ENCODE measurements around the gene AK8. TPM values are rescaled to one million over a fixed set of nuclear protein-coding genes. Genes with fewer than 3 reads are reported as not detected.

The AK8 gene
- polyA plus RNA-seq, 1 of the 3 experiments (the other 2 are of a cell fraction) = 0.77 TPM

- 97% methylated on average over 4 of the region's 4 CpGs for WGBS (ENCODE audit: low lambda C conversion rate)
These were observed 34.0 kb upstream of the AK8 start for GRCh38 chr9:132912131-132912530.

More at GRCh38 chr9:132912131-132912530, 34.0 kb upstream of the AK8 start:
- no peak overlapping the region for H3K4me2 ChIP-seq
- no peaks in the 10 kb centered on the region for H3K9me3 ChIP-seq
- no peaks in the 10 kb centered on the region for H3K79me2 ChIP-seq (ENCODE audit: insufficient read depth)
- H3K27ac ChIP-seq (ENCODE audit: low read depth in 2 of 2, low read length in 1 of 2) = no peak overlapping the region
- H3K36me3 ChIP-seq (replicated peaks in 1 of 2; ENCODE audit: control insufficient read depth in 1 of 2, insufficient read depth in 2 of 2, low read length in 1 of 2) = peaks cover 51% of the 10 kb centered on the region in 2 experiments
- no peaks in the 10 kb centered on the region for H3K9me2 ChIP-seq
- no peak overlapping the region for H3K9ac ChIP-seq
- H4K20me1 ChIP-seq (ENCODE audit: insufficient read depth) = no peaks in the 10 kb centered on the region
- no peak overlapping the region for H3K4me3 ChIP-seq (ENCODE audit: low read depth in 2 of 2, low read length in 1 of 2)
- H3K4me1 ChIP-seq (ENCODE audit: control insufficient read depth in 1 of 2, insufficient read depth in 2 of 2, low read depth in 1 of 2, low read length in 1 of 2) = no peaks in the 10 kb centered on the region
- CTCF ChIA-PET = interaction anchor here (10.7 kb wide), 1 partner anchor 9 kb away, joined by 85 read pairs; no protein-coding TSS in a partner anchor
- POLR2A ChIA-PET = no interaction called here
- no peak for DNase-seq
- H3F3A ChIP-seq (replicated peaks; ENCODE audit: insufficient read depth) = no peaks in the 10 kb centered on the region
- H3K27me3 ChIP-seq (ENCODE audit: insufficient read depth) = no peaks in the 10 kb centered on the region
- TF ChIP-seq USF2 (IDR thresholded peaks at IDR 0.05; ENCODE audit: borderline replicate concordance, low read depth, low read length) (no peak), SIN3A (IDR thresholded peaks at IDR 0.05; ENCODE audit: borderline replicate concordance, low read depth, low read length) (no peak), CHD2 (IDR thresholded peaks at IDR 0.05; ENCODE audit: low read length, partially characterized antibody) (no peak), EP300 (IDR thresholded peaks at IDR 0.05; ENCODE audit: borderline replicate concordance in 1 of 2, low read depth in 1 of 2, low read length in 1 of 2) (no peak), TAF1 (IDR thresholded peaks at IDR 0.05; ENCODE audit: borderline replicate concordance, low read depth, low read length) (no peak), PBX3 (IDR thresholded peaks at IDR 0.05) (no peak), REST (IDR thresholded peaks at IDR 0.05; ENCODE audit: low read depth, low read length) (no peak), GATA2 (CRISPR knock-in tag; IDR thresholded peaks at IDR 0.05) (no peak), MEF2A (IDR thresholded peaks at IDR 0.05; ENCODE audit: borderline replicate concordance, low read depth) (no peak), GABPA (IDR thresholded peaks at IDR 0.05; ENCODE audit: low read depth) (no peak), CTCF (IDR thresholded peaks at IDR 0.05) (no peak), ELF1 (IDR thresholded peaks at IDR 0.05) (no peak), ZBTB33 (IDR thresholded peaks at IDR 0.05; ENCODE audit: borderline replicate concordance, low read depth) (no peak), FOXM1 (IDR thresholded peaks at IDR 0.05; ENCODE audit: low read depth) (no peak), SMC3 (IDR thresholded peaks at IDR 0.05; ENCODE audit: low read depth, low read length) (no peak), MXI1 (IDR thresholded peaks at IDR 0.05; ENCODE audit: low read depth, low read length) (no peak), IRF3 (IDR thresholded peaks at IDR 0.05; ENCODE audit: low read depth, low read length) (no peak), RCOR1 (IDR thresholded peaks at IDR 0.05; ENCODE audit: low read length) (no peak), USF1 (IDR thresholded peaks at IDR 0.05; ENCODE audit: borderline replicate concordance, low read depth) (no peak), RFX5 (IDR thresholded peaks at IDR 0.05; ENCODE audit: low read length) (no peak)
- no peak overlapping the region for H2AFZ ChIP-seq (ENCODE audit: low read depth)
